ENCODE measurements around the gene CAND2.
A peak's percentile ranks its signal among the peaks of the same experiment; 100 is the strongest.
"Not testable (repeated sequence)": the region's sequence is repeated elsewhere in the genome, so short reads cannot be mapped to it uniquely, and the experiment has no call there.

CAND2 gene

DNA sequence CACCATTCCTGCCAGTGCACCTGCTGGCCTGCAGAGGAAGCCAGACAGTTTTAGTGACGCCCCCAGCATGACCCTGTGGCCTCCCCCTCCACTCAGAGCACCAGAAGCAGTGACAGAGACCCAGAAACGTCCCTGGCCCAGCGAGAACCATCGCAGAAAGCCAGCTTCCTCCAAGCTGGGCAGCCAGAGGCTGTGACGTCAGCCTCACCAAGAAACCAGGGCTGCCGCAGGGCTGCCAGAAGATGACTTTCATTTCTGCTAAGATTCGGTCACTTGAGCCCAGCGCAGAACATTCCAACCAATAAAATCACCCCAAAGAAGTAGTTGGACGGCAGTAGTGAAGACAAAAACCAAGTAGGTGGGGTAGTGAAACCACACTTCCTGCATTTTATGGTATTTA, 74.5 kb downstream of the CAND2 start:
- peak; percentile 80 for ATAC-seq (replicated peaks)
- H3K9me3 Mint-ChIP-seq: no peaks in the 10 kb centered on the region
- peak overlapping the region; percentile 76 to 83 for H3K4me3 Mint-ChIP-seq
- H3K4me1 Mint-ChIP-seq (ENCODE audit: low read depth in 2 of 2): peaks cover 24 to 34% of the 10 kb centered on the region in 2 donors
- DNase-seq: peak; percentile 28 to 50 (median 46)
- peaks cover 5 to 46% of the 10 kb centered on the region in 2 donors for H3K27me3 Mint-ChIP-seq
- H3K36me3 Mint-ChIP-seq (ENCODE audit: insufficient read depth): peaks cover 5% of the 10 kb centered on the region
- H3K27ac Mint-ChIP-seq: peak overlapping the region; percentile 95 to 98

- H3K4me1 Mint-ChIP-seq (ENCODE audit: low read depth in 2 of 2): peaks cover 24 to 34% of the 10 kb centered on the region in 2 donors
- H3K9me3 Mint-ChIP-seq: no peaks in the 10 kb centered on the region
- peaks cover 5% of the 10 kb centered on the region for H3K36me3 Mint-ChIP-seq (ENCODE audit: insufficient read depth)
- H3K27me3 Mint-ChIP-seq: peaks cover 5 to 46% of the 10 kb centered on the region in 2 donors
- no peak for ATAC-seq (replicated peaks)
- H3K27ac Mint-ChIP-seq: peak overlapping the region; percentile 95 to 98
- no peak for DNase-seq
- peak overlapping the region; percentile 76 to 83 for H3K4me3 Mint-ChIP-seq
These were observed 75.0 kb downstream of the CAND2 start for GRCh38 chr3:12871404-12871983.

GRCh38 chr3:12875857-12876836, 79.7 kb downstream of the CAND2 start:
- Mint-ChIP-seq H3K36me3 (ENCODE audit: insufficient read depth) (no peaks in the 10 kb centered on the region), H3K27me3 (peaks cover 5 to 24% of the 10 kb centered on the region in 2 donors), H3K27ac (no peak overlapping the region), H3K4me3 (peak overlapping the region in 1 of 2 donors; percentile 36), H3K9me3 (no peaks in the 10 kb centered on the region), H3K4me1 (ENCODE audit: low read depth in 2 of 2) (peaks cover 6 to 9% of the 10 kb centered on the region in 2 donors)
- ATAC-seq (replicated peaks) (peak; percentile 61), DNase-seq (no peak)

DNA sequence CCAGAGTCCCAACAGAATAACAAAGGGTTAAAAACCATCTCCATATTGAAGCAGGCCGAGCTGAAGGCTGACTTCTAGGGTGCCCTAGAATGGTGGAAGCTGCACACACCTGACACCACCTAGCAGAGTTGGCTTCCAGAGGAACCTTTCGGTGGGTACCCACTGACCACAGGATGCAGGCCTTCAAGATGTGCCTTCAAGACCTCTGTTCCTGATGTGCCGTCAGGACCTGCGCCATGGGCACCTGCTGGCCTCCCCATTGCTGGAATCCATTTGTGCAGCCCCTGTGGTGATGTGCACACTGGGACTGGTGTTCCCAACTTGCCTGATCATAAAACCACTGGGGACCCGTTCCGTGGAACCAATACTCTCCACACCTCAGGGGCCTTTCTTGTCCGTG, 80.6 kb downstream of the CAND2 start:
- H3K4me3 Mint-ChIP-seq: no peak overlapping the region
- H3K36me3 Mint-ChIP-seq (ENCODE audit: insufficient read depth): no peaks in the 10 kb centered on the region
- H3K4me1 Mint-ChIP-seq (ENCODE audit: low read depth in 2 of 2): peaks cover 4 to 5% of the 10 kb centered on the region in 2 donors
- H3K27me3 Mint-ChIP-seq: peaks cover 10 to 24% of the 10 kb centered on the region in 2 donors
- no peak overlapping the region for H3K27ac Mint-ChIP-seq
- ATAC-seq (replicated peaks) (no peak), DNase-seq (no peak)
- no peaks in the 10 kb centered on the region for H3K9me3 Mint-ChIP-seq

DNA sequence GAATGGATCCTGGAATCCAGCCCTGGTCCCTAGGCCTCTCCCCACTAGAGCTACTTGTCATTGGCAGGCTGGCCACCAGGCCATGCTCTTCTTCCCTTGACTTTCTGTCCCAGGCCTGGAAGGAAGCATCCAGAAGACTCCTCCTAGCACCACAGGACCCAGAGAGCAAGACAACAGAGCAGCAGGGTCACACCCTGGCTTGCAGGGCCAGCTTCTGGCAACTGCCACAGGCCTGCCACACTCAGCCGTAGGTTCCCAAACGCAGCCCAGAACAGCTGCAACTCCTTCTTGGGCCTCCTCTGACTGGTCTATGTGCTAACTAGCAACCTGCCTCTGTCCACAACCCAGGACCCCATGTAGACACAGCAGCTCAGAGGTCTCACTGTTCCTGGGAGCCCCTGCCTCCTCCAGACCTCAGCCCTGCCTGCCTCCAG, 81.7 kb downstream of the CAND2 start:
- Mint-ChIP-seq H3K27ac (no peak overlapping the region), H3K4me3 (no peak overlapping the region), H3K36me3 (ENCODE audit: insufficient read depth) (no peaks in the 10 kb centered on the region), H3K9me3 (no peaks in the 10 kb centered on the region), H3K27me3 (peaks cover 12 to 24% of the 10 kb centered on the region in 2 donors), H3K4me1 (ENCODE audit: low read depth in 2 of 2) (peaks cover 4 to 5% of the 10 kb centered on the region in 2 donors)
- ATAC-seq (replicated peaks): no peak
- no peak for DNase-seq

- ATAC-seq (replicated peaks); H3K27ac Mint-ChIP-seq; DNase-seq; H3K4me1 Mint-ChIP-seq (ENCODE audit: low read depth in 2 of 2); H3K4me3 Mint-ChIP-seq; H3K9me3 Mint-ChIP-seq; H3K36me3 Mint-ChIP-seq (ENCODE audit: insufficient read depth): not testable (repeated sequence)
- H3K27me3 Mint-ChIP-seq: peaks cover 12 to 21% of the 10 kb centered on the region in 2 donors
These were observed 82.3 kb downstream of the CAND2 start for GRCh38 chr3:12878758-12879157.

DNA sequence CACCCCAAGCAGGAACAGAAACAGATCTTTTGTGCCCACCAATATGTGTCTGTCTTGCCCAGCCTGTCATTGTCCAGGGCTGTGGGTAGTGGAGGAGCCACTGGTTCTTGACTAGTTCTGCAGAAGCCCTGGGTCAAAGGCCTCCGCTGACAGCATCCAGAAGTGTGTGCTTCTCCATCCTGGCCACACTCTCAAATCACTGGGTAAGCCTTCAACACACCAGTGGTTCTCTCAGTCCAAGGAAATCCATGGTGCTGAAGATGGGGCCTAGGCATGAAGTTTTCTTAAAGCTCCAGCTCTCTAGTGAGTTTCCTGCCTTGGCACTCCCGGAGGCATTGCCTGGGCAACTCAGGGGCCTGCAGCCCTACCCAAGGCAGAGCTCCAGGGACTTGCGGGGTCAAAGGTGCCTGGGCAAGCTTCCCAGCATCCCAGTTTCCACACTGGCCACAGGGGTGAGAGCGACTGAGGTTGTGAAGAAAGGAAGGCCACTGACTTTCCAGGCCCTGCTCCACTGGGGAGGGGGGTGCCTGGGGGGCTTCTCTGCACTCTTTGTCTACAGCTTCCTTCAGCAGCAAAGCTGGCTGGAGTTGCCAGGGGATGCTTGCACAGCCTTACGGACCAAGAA, 82.8 kb downstream of the CAND2 start:
- peaks cover 4 to 5% of the 10 kb centered on the region in 2 donors for H3K4me1 Mint-ChIP-seq (ENCODE audit: low read depth in 2 of 2)
- peaks cover 13 to 20% of the 10 kb centered on the region in 2 donors for H3K27me3 Mint-ChIP-seq
- H3K9me3 Mint-ChIP-seq: no peaks in the 10 kb centered on the region
- H3K4me3 Mint-ChIP-seq: no peak overlapping the region
- ATAC-seq (replicated peaks) (no peak), DNase-seq (no peak)
- no peaks in the 10 kb centered on the region for H3K36me3 Mint-ChIP-seq (ENCODE audit: insufficient read depth)
- no peak overlapping the region for H3K27ac Mint-ChIP-seq

DNA sequence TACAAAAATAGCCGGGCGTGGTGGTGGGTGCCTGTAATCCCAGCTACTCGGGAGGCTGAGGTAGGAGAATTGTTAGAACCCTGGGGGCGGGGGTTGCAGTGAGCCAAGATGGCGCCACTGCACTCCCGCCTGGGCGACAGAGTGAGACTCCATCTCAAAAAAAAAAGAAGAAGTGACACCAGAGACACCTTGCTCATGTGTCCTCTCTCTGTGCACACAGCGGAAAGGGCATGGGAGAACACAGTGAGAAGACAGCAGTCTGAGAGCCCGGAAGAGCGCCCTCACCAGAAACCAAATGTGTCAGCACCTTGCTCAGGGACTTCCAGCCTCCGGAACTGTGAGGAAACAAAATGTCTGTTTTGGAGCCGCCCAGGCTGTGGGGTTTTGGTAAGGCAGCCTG, 85.4 kb downstream of the CAND2 start:
- not testable (repeated sequence) for H3K27ac Mint-ChIP-seq; H3K36me3 Mint-ChIP-seq (ENCODE audit: insufficient read depth); H3K9me3 Mint-ChIP-seq; DNase-seq; ATAC-seq (replicated peaks); H3K4me3 Mint-ChIP-seq; H3K4me1 Mint-ChIP-seq (ENCODE audit: low read depth in 2 of 2)
- peaks cover 18 to 28% of the 10 kb centered on the region in 2 donors for H3K27me3 Mint-ChIP-seq

DNA sequence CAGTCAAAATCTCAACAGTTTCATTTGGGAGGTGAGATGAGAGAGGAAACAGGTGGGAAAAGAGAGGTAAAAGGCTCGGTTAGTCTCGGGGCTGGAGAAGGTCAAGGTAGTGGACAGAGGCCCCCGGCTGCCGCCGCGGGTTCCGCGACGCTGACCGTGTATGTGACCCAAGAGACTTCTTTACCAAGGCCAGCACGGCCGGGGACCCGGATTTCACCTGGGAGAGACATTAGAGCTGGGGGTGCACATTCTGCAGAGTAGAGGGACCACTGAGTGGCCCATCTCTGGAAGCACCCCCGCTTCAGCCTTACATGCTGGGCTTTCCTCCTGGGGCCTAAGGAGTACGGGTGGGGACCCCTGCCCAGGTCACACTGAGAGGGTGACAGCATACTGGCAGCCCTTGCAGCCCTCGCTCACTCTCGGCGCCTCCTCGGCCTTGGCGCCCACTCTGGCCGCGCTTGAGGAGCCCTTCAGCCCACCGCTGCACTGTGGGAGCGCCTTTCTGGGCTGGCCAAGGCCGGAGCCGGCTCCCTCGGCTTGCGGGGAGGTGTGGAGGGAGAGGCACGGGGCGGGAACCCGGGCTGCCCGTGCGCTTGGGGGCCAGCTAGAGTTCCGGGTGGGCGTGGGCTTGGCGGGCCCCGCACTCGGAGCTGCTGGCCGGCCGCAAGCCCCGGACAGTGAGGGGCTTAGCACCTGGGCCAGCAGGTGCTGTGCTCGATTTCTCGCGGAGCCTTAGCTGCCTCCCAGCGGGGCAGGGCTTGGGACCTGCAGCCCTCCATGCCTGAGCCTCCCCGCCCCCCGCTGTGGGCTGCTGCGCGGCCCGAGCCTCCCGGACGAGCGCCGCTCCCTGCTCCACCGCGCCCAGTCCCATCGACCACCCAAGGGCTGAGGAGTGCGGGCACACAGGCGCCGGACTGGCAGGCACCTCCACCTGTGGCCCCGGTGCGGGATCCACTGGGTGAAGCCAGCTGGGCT, 86.1 kb downstream of the CAND2 start:
- ATAC-seq (replicated peaks) (no peak), DNase-seq (no peak)
- no peak overlapping the region for H3K4me3 Mint-ChIP-seq
- H3K27me3 Mint-ChIP-seq: peaks cover 25 to 35% of the 10 kb centered on the region in 2 donors
- no peaks in the 10 kb centered on the region for H3K9me3 Mint-ChIP-seq
- H3K27ac Mint-ChIP-seq: no peak overlapping the region
- peaks cover 8 to 9% of the 10 kb centered on the region in 2 donors for H3K4me1 Mint-ChIP-seq (ENCODE audit: low read depth in 2 of 2)
- H3K36me3 Mint-ChIP-seq (ENCODE audit: insufficient read depth): peaks cover 5% of the 10 kb centered on the region

- Mint-ChIP-seq H3K4me3 (no peak overlapping the region), H3K27ac (no peak overlapping the region), H3K27me3 (peaks cover 38 to 51% of the 10 kb centered on the region in 2 donors), H3K36me3 (ENCODE audit: insufficient read depth) (peaks cover 5% of the 10 kb centered on the region), H3K4me1 (ENCODE audit: low read depth in 2 of 2) (peaks cover 8 to 9% of the 10 kb centered on the region in 2 donors), H3K9me3 (no peaks in the 10 kb centered on the region)
- no peak for DNase-seq
- ATAC-seq (replicated peaks): no peak
These were observed 87.8 kb downstream of the CAND2 start for GRCh38 chr3:12884186-12884680.

All from effector memory CD8-positive, alpha-beta T cell (primary cell).